SK-N-SH (cell line): ENCODE measurements around the gene DNAH1. TPM values are rescaled to one million over a fixed set of nuclear protein-coding genes. Genes with fewer than 3 reads are reported as not detected.
"Not testable (repeated sequence)": the region's sequence is repeated elsewhere in the genome, so short reads cannot be mapped to it uniquely, and the experiment has no call there.

ENCODE experiments used
- CTCF ChIA-PET: fragments of 300-600, 350-600 bp; formaldehyde crosslinking; extraction: SDS; loops from one replicate; lab custom pipeline; 2021; lab: Yijun Ruan, JAX
- POLR2A ChIA-PET: fragments of 350-600 bp; sonication (Branson Sonifier 250); formaldehyde crosslinking; extraction: SDS; loops from one replicate; lab custom pipeline; 2020; ENCODE audit warnings: antibody characterized with exemption, inconsistent platforms; lab: Yijun Ruan, JAX
- DNase-seq: peaks from one replicate; pipeline ENCODE4 v3.0.0; 2012
- H2AFZ ChIP-seq: fragments of 200-600 bp; sonication (generic); 2 replicates; pipeline ENCODE4 v1.8.1; 2016; ENCODE audit warnings: antibody characterized with exemption, mild to moderate bottlenecking, low read depth
- H3F3A ChIP-seq: fragments of 200-600 bp; sonication (generic); replicated peaks from 2 replicates; pipeline ENCODE3; 2016; ENCODE audit warnings: antibody characterized with exemption, mild to moderate bottlenecking; ENCODE audit not compliant: insufficient read depth
- H3K27ac ChIP-seq, 2 experiments: fragments of 200-500 bp in 1 of 2; fragments of 200-600 bp in 1 of 2; sonication (Bioruptor generic) in 1 of 2; sonication (generic), shearing (Covaris generic) in 1 of 2; 2 replicates each; pipeline versions ENCODE4 v1.5.1 to v1.6.1; 2014 to 2016; ENCODE audit warnings: low read depth in 2 of 2, inconsistent platforms in 1 of 2, low read length in 1 of 2, mild to moderate bottlenecking in 1 of 2, mixed read lengths in 1 of 2
- H3K27me3 ChIP-seq: fragments of 200-600 bp; sonication (generic), shearing (Covaris generic); 2 replicates; pipeline ENCODE4 v1.6.1; 2016; ENCODE audit warnings: mixed run types; ENCODE audit not compliant: insufficient read depth
- H3K36me3 ChIP-seq, 2 experiments: fragments of 200-500 bp in 1 of 2; fragments of 200-600 bp in 1 of 2; sonication (Bioruptor generic) in 1 of 2; sonication (generic) in 1 of 2; replicated peaks in 1 of 2; 2 replicates each; pipeline versions ENCODE3 to v1.5.1; 2014 to 2016; ENCODE audit warnings: low read length in 1 of 2, mild to moderate bottlenecking in 1 of 2; ENCODE audit not compliant: insufficient read depth in 2 of 2, control insufficient read depth in 1 of 2
- H3K4me1 ChIP-seq, 2 experiments: fragments of 200-500 bp in 1 of 2; fragments of 200-600 bp in 1 of 2; sonication (Bioruptor generic) in 1 of 2; sonication (generic), shearing (Covaris generic) in 1 of 2; 2 replicates each; pipeline versions ENCODE4 v1.5.1 to v1.6.1; 2014 to 2016; ENCODE audit warnings: low read depth in 1 of 2, low read length in 1 of 2, mixed run types in 1 of 2; ENCODE audit not compliant: insufficient read depth in 2 of 2, control insufficient read depth in 1 of 2
- H3K4me2 ChIP-seq: fragments of 200-600 bp; sonication (generic), shearing (Covaris generic); 2 replicates; pipeline ENCODE4 v1.6.1; 2017; ENCODE audit warnings: mixed run types
- H3K4me3 ChIP-seq, 2 experiments: fragments of 200-500 bp in 1 of 2; fragments of 200-600 bp in 1 of 2; sonication (Bioruptor generic) in 1 of 2; sonication (generic), shearing (Covaris generic) in 1 of 2; 2 replicates each; pipeline versions ENCODE4 v1.5.1 to v1.8.1; 2014 to 2016; ENCODE audit warnings: low read depth in 2 of 2, inconsistent platforms in 1 of 2, low read length in 1 of 2, mild to moderate bottlenecking in 1 of 2, mixed read lengths in 1 of 2, moderate library complexity in 1 of 2
- H3K79me2 ChIP-seq: fragments of 200-600 bp; sonication (generic); 2 replicates; pipeline ENCODE4 v1.8.1; 2017; ENCODE audit warnings: mild to moderate bottlenecking; ENCODE audit not compliant: insufficient read depth
- H3K9ac ChIP-seq: fragments of 200-600 bp; sonication (generic); 2 replicates; pipeline ENCODE4 v1.6.1; 2017; ENCODE audit warnings: mixed run types
- H3K9me2 ChIP-seq: fragments of 200-600 bp; sonication (generic); 2 replicates; pipeline ENCODE4 v1.6.1; 2017; ENCODE audit warnings: mixed run types
- H3K9me3 ChIP-seq: fragments of 200-600 bp; sonication (generic); 2 replicates; pipeline ENCODE4 v1.6.1; 2017; ENCODE audit warnings: mixed run types, mild to moderate bottlenecking, moderate library complexity
- H4K20me1 ChIP-seq: fragments of 200-600 bp; sonication (generic); 2 replicates; pipeline ENCODE4 v1.6.1; 2017; ENCODE audit warnings: mild to moderate bottlenecking, mixed run types; ENCODE audit not compliant: insufficient read depth
- CHD2 ChIP-seq: fragments of 150-350 bp; IDR thresholded peaks from 2 replicates; pipeline ENCODE4 v1.6.1; 2018; ENCODE audit warnings: low read length; ENCODE audit not compliant: partially characterized antibody
- EP300 ChIP-seq, 2 experiments: IDR thresholded peaks; 2 replicates each; pipeline versions ENCODE4 v1.4.0 to v1.6.1; 2012; ENCODE audit warnings: borderline replicate concordance in 1 of 2, low read depth in 1 of 2, low read length in 1 of 2
- EZH2phosphoT487 ChIP-seq: fragments of 200-600 bp; sonication (generic); IDR thresholded peaks from 2 replicates; pipeline ENCODE4 v1.6.1; 2017; ENCODE audit warnings: low read depth, mixed run types, mild to moderate bottlenecking, antibody characterized with exemption, moderate library complexity, borderline replicate concordance
- FOXJ3 ChIP-seq: sonication (generic); formaldehyde crosslinking; IDR thresholded peaks from 2 replicates; pipeline ENCODE4 v1.5.1; 2020; ENCODE audit warnings: mild to moderate bottlenecking, missing genetic modification reagents
- GABPA ChIP-seq: IDR thresholded peaks from 2 replicates; pipeline ENCODE4 v1.4.0; 2012; ENCODE audit warnings: low read depth, mild to moderate bottlenecking
- GATA2 ChIP-seq: sonication (generic); formaldehyde crosslinking; IDR thresholded peaks from 2 replicates; pipeline ENCODE4 v1.5.0; 2020; ENCODE audit warnings: mild to moderate bottlenecking, missing genetic modification reagents
- MXI1 ChIP-seq: IDR thresholded peaks from 2 replicates; pipeline ENCODE4 v1.6.1; 2012; ENCODE audit warnings: mild to moderate bottlenecking, low read depth, low read length, improper control_type of control experiment
- POLR2AphosphoS5 ChIP-seq: IDR thresholded peaks from 2 replicates; pipeline ENCODE4 v1.6.1; 2012; ENCODE audit warnings: low read depth, low read length
- RCOR1 ChIP-seq: fragments of 150-350 bp; IDR thresholded peaks from 2 replicates; pipeline ENCODE4 v1.6.1; 2017; ENCODE audit warnings: antibody characterized with exemption, low read length
- RXRA ChIP-seq: IDR thresholded peaks from 2 replicates; pipeline ENCODE4 v1.4.0; 2012; ENCODE audit warnings: low read depth, mild to moderate bottlenecking, borderline replicate concordance
- SMC3 ChIP-seq: IDR thresholded peaks from 2 replicates; pipeline ENCODE4 v1.6.1; 2012; ENCODE audit warnings: low read depth, low read length, improper control_type of control experiment
- YY1 ChIP-seq: IDR thresholded peaks from 2 replicates; pipeline ENCODE4 v1.4.0; 2012; ENCODE audit warnings: low read depth, mild to moderate bottlenecking
- whole genome bisulfite sequencing: methylation state at CpG from one replicate; pipeline ENCODE4 v1.1.6; 2017; ENCODE audit warnings: low lambda C conversion rate; 5-methylcytosine and 5-hydroxymethylcytosine counted together
- polyA plus RNA-seq, 3 experiments: library from polyadenylated mRNA; depleted of rRNA; stranded (reverse); fragments of >200 nt; gene quantifications; 2 replicates each; pipeline ENCODE4 v1.2.3, GENCODE V29; 2012
- TF ChIP-seq, protein P1 (sequence below): IDR thresholded peaks from 2 replicates; pipeline ENCODE4 v1.4.0; 2012; ENCODE audit warnings: low read depth, borderline replicate concordance
- TF ChIP-seq, protein P2 (sequence below): fragments of 150-350 bp; IDR thresholded peaks from 2 replicates; pipeline ENCODE4 v1.6.1; 2017; ENCODE audit warnings: antibody characterized with exemption, low read length, low read depth, borderline replicate concordance
- TF ChIP-seq, protein P3 (sequence below): fragments of 200-600 bp; sonication (generic); IDR thresholded peaks from 2 replicates; pipeline ENCODE4 v1.6.1; 2017; ENCODE audit warnings: antibody characterized with exemption, mild to moderate bottlenecking, moderate library complexity
- TF ChIP-seq, protein P4 (sequence below): IDR thresholded peaks from 2 replicates; pipeline ENCODE4; 2012
- TF ChIP-seq, protein P5 (sequence below): IDR thresholded peaks from 2 replicates; pipeline ENCODE4 v1.4.0; 2012; ENCODE audit warnings: low read depth

DNAH1 gene
- polyA plus RNA-seq, 1 of the 3 experiments (the other 2 are of a cell fraction), result 5.1 TPM

DNA sequence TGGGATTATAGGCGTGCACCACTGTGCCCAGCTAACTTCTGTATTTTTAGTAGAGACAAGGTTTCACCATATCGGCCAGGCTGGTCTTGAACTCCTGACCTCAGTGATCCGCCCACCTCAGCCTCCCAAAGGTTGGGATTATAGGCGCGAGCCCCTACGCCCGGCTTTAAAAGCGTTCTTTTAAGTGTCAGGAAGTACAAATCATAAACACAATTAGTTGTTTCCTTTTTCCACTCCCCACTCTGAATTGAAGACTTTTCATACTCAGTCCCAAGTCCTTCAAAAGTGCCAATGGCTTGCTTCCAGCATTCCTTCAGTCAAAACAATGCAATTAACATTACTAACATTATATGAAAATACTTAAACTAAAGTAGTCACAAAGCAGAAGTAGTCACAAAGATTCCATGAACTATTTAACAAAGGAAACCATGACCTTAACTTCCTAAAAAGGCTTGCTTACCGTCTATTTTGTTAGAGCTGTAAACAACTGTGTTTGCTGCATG lies 45.8 kb upstream of the DNAH1 start:
- Histone ChIP-seq H3K4me1 (peaks cover 0 to under 1% of the 10 kb centered on the region in 2 experiments; a peak in 1 of 4 replicates), H3K9me3 (no peaks in the 10 kb centered on the region), H3K9me2 (no peaks in the 10 kb centered on the region), H2AFZ (no peak overlapping the region), H3K36me3 (peaks cover 47 to 78% of the 10 kb centered on the region in 2 experiments), H3F3A (peaks cover 9% of the 10 kb centered on the region), H4K20me1 (peaks cover 87% of the 10 kb centered on the region), H3K4me3 (no peak overlapping the region), H3K9ac (no peak overlapping the region), H3K4me2 (no peak overlapping the region), H3K27me3 (no peaks in the 10 kb centered on the region), H3K27ac (no peak overlapping the region), H3K79me2 (peaks cover 98% of the 10 kb centered on the region)
- 84% methylated on average over 9 of the region's 9 CpGs for WGBS
- TF ChIP-seq EZH2phosphoT487, result no peak
- TF ChIP-seq GABPA, result no peak
- no peak for TF ChIP-seq SMC3
- TF ChIP-seq FOXJ3 (CRISPR knock-in tag), result no peak
- TF ChIP-seq POLR2AphosphoS5, result no peak
- no peak for TF ChIP-seq YY1
- TF ChIP-seq, protein P1, sequence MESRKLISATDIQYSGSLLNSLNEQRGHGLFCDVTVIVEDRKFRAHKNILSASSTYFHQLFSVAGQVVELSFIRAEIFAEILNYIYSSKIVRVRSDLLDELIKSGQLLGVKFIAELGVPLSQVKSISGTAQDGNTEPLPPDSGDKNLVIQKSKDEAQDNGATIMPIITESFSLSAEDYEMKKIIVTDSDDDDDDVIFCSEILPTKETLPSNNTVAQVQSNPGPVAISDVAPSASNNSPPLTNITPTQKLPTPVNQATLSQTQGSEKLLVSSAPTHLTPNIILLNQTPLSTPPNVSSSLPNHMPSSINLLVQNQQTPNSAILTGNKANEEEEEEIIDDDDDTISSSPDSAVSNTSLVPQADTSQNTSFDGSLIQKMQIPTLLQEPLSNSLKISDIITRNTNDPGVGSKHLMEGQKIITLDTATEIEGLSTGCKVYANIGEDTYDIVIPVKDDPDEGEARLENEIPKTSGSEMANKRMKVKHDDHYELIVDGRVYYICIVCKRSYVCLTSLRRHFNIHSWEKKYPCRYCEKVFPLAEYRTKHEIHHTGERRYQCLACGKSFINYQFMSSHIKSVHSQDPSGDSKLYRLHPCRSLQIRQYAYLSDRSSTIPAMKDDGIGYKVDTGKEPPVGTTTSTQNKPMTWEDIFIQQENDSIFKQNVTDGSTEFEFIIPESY, result no peak
- no peak for TF ChIP-seq MXI1
- TF ChIP-seq, protein P2, sequence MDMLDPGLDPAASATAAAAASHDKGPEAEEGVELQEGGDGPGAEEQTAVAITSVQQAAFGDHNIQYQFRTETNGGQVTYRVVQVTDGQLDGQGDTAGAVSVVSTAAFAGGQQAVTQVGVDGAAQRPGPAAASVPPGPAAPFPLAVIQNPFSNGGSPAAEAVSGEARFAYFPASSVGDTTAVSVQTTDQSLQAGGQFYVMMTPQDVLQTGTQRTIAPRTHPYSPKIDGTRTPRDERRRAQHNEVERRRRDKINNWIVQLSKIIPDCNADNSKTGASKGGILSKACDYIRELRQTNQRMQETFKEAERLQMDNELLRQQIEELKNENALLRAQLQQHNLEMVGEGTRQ, result no peak
- no peak for TF ChIP-seq RXRA
- no peak for TF ChIP-seq EP300 (IDR thresholded peaks at IDR 0.05; ENCODE audit: borderline replicate concordance in 1 of 2, low read depth in 1 of 2, low read length in 1 of 2)
- no peak for TF ChIP-seq CHD2
- TF ChIP-seq, protein P3, sequence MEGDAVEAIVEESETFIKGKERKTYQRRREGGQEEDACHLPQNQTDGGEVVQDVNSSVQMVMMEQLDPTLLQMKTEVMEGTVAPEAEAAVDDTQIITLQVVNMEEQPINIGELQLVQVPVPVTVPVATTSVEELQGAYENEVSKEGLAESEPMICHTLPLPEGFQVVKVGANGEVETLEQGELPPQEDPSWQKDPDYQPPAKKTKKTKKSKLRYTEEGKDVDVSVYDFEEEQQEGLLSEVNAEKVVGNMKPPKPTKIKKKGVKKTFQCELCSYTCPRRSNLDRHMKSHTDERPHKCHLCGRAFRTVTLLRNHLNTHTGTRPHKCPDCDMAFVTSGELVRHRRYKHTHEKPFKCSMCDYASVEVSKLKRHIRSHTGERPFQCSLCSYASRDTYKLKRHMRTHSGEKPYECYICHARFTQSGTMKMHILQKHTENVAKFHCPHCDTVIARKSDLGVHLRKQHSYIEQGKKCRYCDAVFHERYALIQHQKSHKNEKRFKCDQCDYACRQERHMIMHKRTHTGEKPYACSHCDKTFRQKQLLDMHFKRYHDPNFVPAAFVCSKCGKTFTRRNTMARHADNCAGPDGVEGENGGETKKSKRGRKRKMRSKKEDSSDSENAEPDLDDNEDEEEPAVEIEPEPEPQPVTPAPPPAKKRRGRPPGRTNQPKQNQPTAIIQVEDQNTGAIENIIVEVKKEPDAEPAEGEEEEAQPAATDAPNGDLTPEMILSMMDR, result no peak
- TF ChIP-seq, protein P4, sequence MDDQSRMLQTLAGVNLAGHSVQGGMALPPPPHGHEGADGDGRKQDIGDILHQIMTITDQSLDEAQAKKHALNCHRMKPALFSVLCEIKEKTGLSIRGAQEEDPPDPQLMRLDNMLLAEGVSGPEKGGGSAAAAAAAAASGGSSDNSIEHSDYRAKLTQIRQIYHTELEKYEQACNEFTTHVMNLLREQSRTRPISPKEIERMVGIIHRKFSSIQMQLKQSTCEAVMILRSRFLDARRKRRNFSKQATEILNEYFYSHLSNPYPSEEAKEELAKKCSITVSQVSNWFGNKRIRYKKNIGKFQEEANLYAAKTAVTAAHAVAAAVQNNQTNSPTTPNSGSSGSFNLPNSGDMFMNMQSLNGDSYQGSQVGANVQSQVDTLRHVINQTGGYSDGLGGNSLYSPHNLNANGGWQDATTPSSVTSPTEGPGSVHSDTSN, result no peak
- no peak for TF ChIP-seq GATA2 (CRISPR knock-in tag)
- TF ChIP-seq, protein P5, sequence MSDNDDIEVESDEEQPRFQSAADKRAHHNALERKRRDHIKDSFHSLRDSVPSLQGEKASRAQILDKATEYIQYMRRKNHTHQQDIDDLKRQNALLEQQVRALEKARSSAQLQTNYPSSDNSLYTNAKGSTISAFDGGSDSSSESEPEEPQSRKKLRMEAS, result no peak
- no peak for TF ChIP-seq RCOR1
- ChIA-PET POLR2A (interaction anchor here (1.3 kb wide), 1 partner anchor 11 kb away, joined by 3 read pairs; no protein-coding TSS in a partner anchor), CTCF (interaction anchor here (0.7 to 2.6 kb wide), 3 partner anchors 38 to 213 kb away, joined by 3 to 9 read pairs (median 6); no protein-coding TSS in a partner anchor)
- no peak for DNase-seq

DNA sequence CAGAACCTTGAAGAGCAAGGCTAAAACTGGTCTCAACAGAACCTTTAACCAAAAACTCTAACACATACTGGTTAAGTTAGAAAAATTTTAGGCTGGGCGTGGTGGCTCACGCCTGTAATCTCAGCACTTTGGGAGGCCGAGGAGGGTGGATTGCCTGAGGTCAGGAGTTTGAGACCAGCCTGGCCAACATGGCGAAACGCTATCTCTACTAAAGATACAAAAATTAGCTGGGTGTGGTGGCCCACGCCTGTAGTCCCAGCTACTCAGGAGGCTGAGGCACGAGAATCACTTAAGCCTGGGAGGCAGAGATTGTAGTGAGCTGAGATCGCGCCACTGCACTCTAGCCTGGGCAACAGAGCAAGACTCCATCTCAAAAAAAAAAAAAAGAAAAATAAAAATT lies 43.9 kb upstream of the DNAH1 start:
- peaks cover 100% of the 10 kb centered on the region for H3K79me2 ChIP-seq
- H3K4me3 ChIP-seq, POLR2A ChIA-PET, H2AFZ ChIP-seq, DNase-seq, H3K27me3 ChIP-seq, H3K9me3 ChIP-seq, H3F3A ChIP-seq, H3K9ac ChIP-seq, H3K9me2 ChIP-seq, H3K27ac ChIP-seq: not testable (repeated sequence)
- 96% methylated on average over 9 of the region's 9 CpGs for WGBS
- H3K4me1 ChIP-seq, result peaks cover 3 to 11% of the 10 kb centered on the region in 2 experiments; a peak in 3 of 4 replicates
- CTCF ChIA-PET, result interaction anchor here (0.7 to 2.6 kb wide), 5 partner anchors 12 to 67 kb away, joined by 3 to 9 read pairs (median 6); no protein-coding TSS in a partner anchor
- peaks cover 100% of the 10 kb centered on the region for H4K20me1 ChIP-seq
- H3K4me2 ChIP-seq, result peak overlapping the region; percentile 2; the same call in 1 of the 2 replicates
- H3K36me3 ChIP-seq, result peaks cover 30 to 60% of the 10 kb centered on the region in 2 experiments
